GM23248 (cell line): Measurements from ENCODE around the gene OPN5. TPM values are rescaled to one million over a fixed set of nuclear protein-coding genes. Genes with fewer than 3 reads are reported as not detected.

Experiments
- DNase-seq: peaks from one replicate; pipeline ENCODE4 v3.0.0-alpha.2; 2015
- H2AFZ ChIP-seq: fragments of 200-600 bp; sonication (generic); 2 replicates; pipeline ENCODE4 v1.6.1; 2016; ENCODE audit warnings: antibody characterized with exemption
- H3F3A ChIP-seq: fragments of 200-600 bp; sonication (generic); 2 replicates; pipeline ENCODE4 v1.6.1; 2016; ENCODE audit warnings: mild to moderate bottlenecking, antibody characterized with exemption, mixed run types; ENCODE audit not compliant: insufficient read depth
- H3K27ac ChIP-seq: fragments of 200-600 bp; sonication (generic); 2 replicates; pipeline ENCODE4 v1.5.1; 2016; ENCODE audit warnings: mild to moderate bottlenecking
- H3K27me3 ChIP-seq: fragments of 200-600 bp; sonication (generic); replicated peaks from 2 replicates; pipeline ENCODE4 v1.6.1; 2016; ENCODE audit warnings: mild to moderate bottlenecking; ENCODE audit not compliant: insufficient read depth
- H3K36me3 ChIP-seq: fragments of 200-600 bp; sonication (generic); 2 replicates; pipeline ENCODE4 v1.6.1; 2016; ENCODE audit warnings: low read depth, mild to moderate bottlenecking
- H3K4me1 ChIP-seq: fragments of 200-600 bp; sonication (generic); 2 replicates; pipeline ENCODE4 v1.6.1; 2016; ENCODE audit warnings: mild to moderate bottlenecking; ENCODE audit not compliant: insufficient read depth
- H3K4me2 ChIP-seq: fragments of 200-600 bp; sonication (generic); one replicate; pipeline ENCODE4 v1.6.1; 2016; ENCODE audit warnings: mild to moderate bottlenecking; ENCODE audit not compliant: unreplicated experiment
- H3K4me3 ChIP-seq: fragments of 200-600 bp; sonication (generic); 2 replicates; pipeline ENCODE4 v1.5.1; 2016; ENCODE audit warnings: mild to moderate bottlenecking
- H3K79me2 ChIP-seq: fragments of 200-600 bp; sonication (generic); 2 replicates; pipeline ENCODE4 v1.6.1; 2016; ENCODE audit warnings: mild to moderate bottlenecking; ENCODE audit not compliant: insufficient read depth
- H3K9ac ChIP-seq: fragments of 200-600 bp; sonication (generic); 2 replicates; pipeline ENCODE4 v1.6.1; 2016; ENCODE audit warnings: mild to moderate bottlenecking
- H3K9me2 ChIP-seq: fragments of 200-600 bp; sonication (generic); 2 replicates; pipeline ENCODE4 v1.6.1; 2016; ENCODE audit warnings: mixed run types, mild to moderate bottlenecking, moderate library complexity; ENCODE audit not compliant: insufficient read depth
- H3K9me3 ChIP-seq: fragments of 200-600 bp; sonication (generic); one replicate; pipeline ENCODE4 v1.6.1; 2017; ENCODE audit warnings: low read depth
- H4K20me1 ChIP-seq: fragments of 200-600 bp; sonication (generic); 2 replicates; pipeline ENCODE4 v1.6.0; 2016; ENCODE audit not compliant: insufficient read depth
- EZH2 ChIP-seq: fragments of 200-600 bp; sonication (generic); IDR thresholded peaks from 2 replicates; pipeline ENCODE4 v1.6.1; 2018; ENCODE audit warnings: antibody characterized with exemption, mild to moderate bottlenecking; ENCODE audit not compliant: insufficient read depth, poor library complexity, severe bottlenecking
- EZH2phosphoT487 ChIP-seq: fragments of 200-600 bp; sonication (generic); IDR thresholded peaks from 2 replicates; pipeline ENCODE4 v1.6.1; 2018; ENCODE audit warnings: antibody characterized with exemption, moderate library complexity, mild to moderate bottlenecking, low read depth; ENCODE audit not compliant: insufficient read depth
- WGBS, 2 experiments: methylation state at CpG; one replicate each; pipeline ENCODE4 v1.1.6; 2015 to 2017; ENCODE audit warnings: low lambda C conversion rate in 2 of 2, low coverage in 1 of 2; ENCODE audit errors: missing lambda C conversion rate in 2 of 2; 5-methylcytosine and 5-hydroxymethylcytosine counted together
- in situ Hi-C: fragments of 300-500 bp; cut with MboI; formaldehyde crosslinking; loops from 2 replicates; pipeline ENCODE4 v1.15.0; 2020
- polyA plus RNA-seq: library from polyadenylated mRNA; unstranded; fragments of >200 nt; fragmentation: Nextera tagmentation; extraction: Ambion mirVana; gene quantifications from 2 replicates; pipeline ENCODE4 v1.2.1, GENCODE V29; 2016
- total RNA-seq: library from RNA; depleted of rRNA; stranded (reverse); fragments of >200 nt; shearing (Covaris generic); gene quantifications from 2 replicates; pipeline ENCODE4 v1.2.3, GENCODE V29; 2014; rRNA removed

The OPN5 gene
- total RNA-seq = not detected in 2 replicates
- polyA plus RNA-seq = not detected in 2 replicates

- Histone ChIP-seq H3F3A (no peaks in the 10 kb centered on the region), H2AFZ (0 out of 2 replicates have a peak within 1 kb of the TSS, but pooled peaks have one; percentile 46), H3K9me2 (no peaks in the 10 kb centered on the region), H3K4me2 (no peak within 1 kb of the TSS), H3K27ac (no peak within 1 kb of the TSS), H3K4me3 (no peak within 1 kb of the TSS), H3K27me3 (peaks cover 24% of the 10 kb centered on the region), H3K36me3 (no peaks in the 10 kb centered on the region), H3K79me2 (no peaks in the 10 kb centered on the region), H3K4me1 (no peaks in the 10 kb centered on the region), H3K9me3 (no peaks in the 10 kb centered on the region), H4K20me1 (no peaks in the 10 kb centered on the region), H3K9ac (no peak within 1 kb of the TSS)
- in situ Hi-C loops = loop anchor here (10.0 to 25.0 kb wide), 3 partner anchors 147 to 1631 kb away; no protein-coding TSS in a partner anchor
- TF ChIP-seq EZH2phosphoT487 = no peak
- TF ChIP-seq EZH2 = no peak
- 70 to 71% methylated on average over 8 of the region's 8 CpGs for WGBS, 2 experiments
- DNase-seq = no peak
Observed at GRCh38 chr6:47781732-47782131, at the start of gene OPN5. Gene OPN5, plus strand, starts transcription at chr6:47782032. Its CDS starts 35 bp downstream, at chr6:47782067.

GRCh38 chr6:47733879-47734558 lies 47.8 kb upstream of the OPN5 start:
- no peak for TF ChIP-seq EZH2phosphoT487
- TF ChIP-seq EZH2 = no peak
- in situ Hi-C loops = no loop called here
- Histone ChIP-seq H3F3A (peaks cover 4% of the 10 kb centered on the region; the same call in 1 of the 2 replicates), H4K20me1 (no peaks in the 10 kb centered on the region), H3K9me2 (no peaks in the 10 kb centered on the region), H2AFZ (no peak overlapping the region), H3K4me2 (no peak overlapping the region), H3K36me3 (no peaks in the 10 kb centered on the region), H3K79me2 (no peaks in the 10 kb centered on the region), H3K4me3 (no peak overlapping the region), H3K27me3 (peaks cover 24% of the 10 kb centered on the region), H3K27ac (no peak overlapping the region), H3K9ac (no peak overlapping the region), H3K4me1 (peaks cover 12% of the 10 kb centered on the region; the same call in 1 of the 2 replicates), H3K9me3 (no peaks in the 10 kb centered on the region)
- whole genome bisulfite sequencing, 2 experiments = 4 to 8% methylated on average over 2 of the region's 2 CpGs
- peak; percentile 4 for DNase-seq

GRCh38 chr6:47734831-47735481 lies 46.9 kb upstream of the OPN5 start:
- TF ChIP-seq EZH2phosphoT487 = no peak
- TF ChIP-seq EZH2 = no peak
- H3K27ac ChIP-seq = no peak overlapping the region
- H3K9ac ChIP-seq = no peak overlapping the region
- H3K9me2 ChIP-seq = no peaks in the 10 kb centered on the region
- no peak for DNase-seq
- H3K4me1 ChIP-seq = peaks cover 12% of the 10 kb centered on the region; the same call in 1 of the 2 replicates
- peaks cover 24% of the 10 kb centered on the region for H3K27me3 ChIP-seq
- H2AFZ ChIP-seq = no peak overlapping the region
- no peaks in the 10 kb centered on the region for H4K20me1 ChIP-seq
- no peaks in the 10 kb centered on the region for H3K9me3 ChIP-seq
- no peaks in the 10 kb centered on the region for H3K79me2 ChIP-seq
- 16 to 20% methylated on average over 4 of the region's 4 CpGs for WGBS, 2 experiments
- no peak overlapping the region for H3K4me2 ChIP-seq
- peaks cover 4% of the 10 kb centered on the region; the same call in 1 of the 2 replicates for H3F3A ChIP-seq
- in situ Hi-C loops = no loop called here
- no peaks in the 10 kb centered on the region for H3K36me3 ChIP-seq
- H3K4me3 ChIP-seq = no peak overlapping the region

- Histone ChIP-seq H3K9me3 (no peaks in the 10 kb centered on the region), H3K36me3 (no peaks in the 10 kb centered on the region), H2AFZ (no peak overlapping the region), H3K9me2 (no peaks in the 10 kb centered on the region), H3F3A (no peaks in the 10 kb centered on the region), H3K4me2 (no peak overlapping the region), H3K4me1 (peaks cover 8% of the 10 kb centered on the region; the same call in 1 of the 2 replicates), H3K27me3 (peaks cover 24% of the 10 kb centered on the region), H3K79me2 (no peaks in the 10 kb centered on the region), H3K27ac (no peak overlapping the region), H3K9ac (no peak overlapping the region), H4K20me1 (no peaks in the 10 kb centered on the region), H3K4me3 (no peak overlapping the region)
- no peak for DNase-seq
- in situ Hi-C loops = no loop called here
- WGBS, 2 experiments = 54 to 58% methylated on average over 7 of the region's 7 CpGs
- TF ChIP-seq EZH2 = no peak
- TF ChIP-seq EZH2phosphoT487 = no peak
Observed at GRCh38 chr6:47736083-47736700, 45.6 kb upstream of the OPN5 start.
